Neural crest cell (in vitro differentiated cells): ENCODE measurements around the gene MLLT1. TPM values are rescaled to one million over a fixed set of nuclear protein-coding genes. Genes with fewer than 3 reads are reported as not detected.

Experiments
- DNase-seq: peaks from one replicate; pipeline ENCODE4 v3.0.0; 2021; ENCODE audit warnings: low read depth, mixed read lengths, low spot score
- H3K27ac Mint-ChIP-seq: one replicate; pipeline ENCODE4 v1.8.0; 2021; ENCODE audit warnings: mild to moderate bottlenecking, mixed read lengths; ENCODE audit not compliant: unreplicated experiment
- H3K27me3 Mint-ChIP-seq: 2 replicates; pipeline ENCODE4 v1.8.0; 2021; ENCODE audit warnings: low read depth, mild to moderate bottlenecking, mixed read lengths
- H3K36me3 Mint-ChIP-seq: 2 replicates; pipeline ENCODE4 v1.8.0; 2021; ENCODE audit warnings: low read depth, mild to moderate bottlenecking, mixed read lengths
- H3K4me1 Mint-ChIP-seq: 2 replicates; pipeline ENCODE4 v1.8.0; 2021; ENCODE audit warnings: mixed read lengths
- H3K4me3 Mint-ChIP-seq: one replicate; pipeline ENCODE4 v1.8.0; 2021; ENCODE audit warnings: mild to moderate bottlenecking, mixed read lengths
- H3K9me3 Mint-ChIP-seq: 2 replicates; pipeline ENCODE4 v1.8.0; 2021; ENCODE audit warnings: mixed read lengths
- CTCF ChIP-seq: fragments of 200-600 bp; sonication (generic); conservative IDR thresholded peaks from 2 replicates; pipeline ENCODE4 v1.5.0; 2021; ENCODE audit warnings: antibody characterized with exemption, mild to moderate bottlenecking
- total RNA-seq: library from RNA; stranded (reverse); gene quantifications from 2 replicates; pipeline ENCODE4 v1.2.1, GENCODE V29; 2021

MLLT1 gene
- total RNA-seq, 1 donor from 2014 or later, result 86.4 TPM

GRCh38 chr19:6242677-6243076, 37.1 kb downstream of the MLLT1 start:
- H3K9me3 Mint-ChIP-seq, result peaks cover 11% of the 10 kb centered on the region
- no peaks in the 10 kb centered on the region for H3K27me3 Mint-ChIP-seq
- peaks cover 51% of the 10 kb centered on the region for H3K4me1 Mint-ChIP-seq
- H3K27ac Mint-ChIP-seq, result peak overlapping the region; percentile 35
- no peak for DNase-seq
- TF ChIP-seq CTCF, result no peak
- H3K36me3 Mint-ChIP-seq, result peaks cover 27% of the 10 kb centered on the region
- no peak overlapping the region for H3K4me3 Mint-ChIP-seq

GRCh38 chr19:6241680-6242377, 37.9 kb downstream of the MLLT1 start:
- Mint-ChIP-seq H3K4me3 (peak overlapping the region; percentile 51), H3K36me3 (peaks cover 21% of the 10 kb centered on the region), H3K4me1 (peaks cover 51% of the 10 kb centered on the region), H3K27ac (peak overlapping the region; percentile 92), H3K9me3 (peaks cover 6% of the 10 kb centered on the region), H3K27me3 (no peaks in the 10 kb centered on the region)
- DNase-seq, result peak; percentile 62
- no peak for TF ChIP-seq CTCF

GRCh38 chr19:6241056-6241455, 38.7 kb downstream of the MLLT1 start:
- no peak for DNase-seq
- H3K4me1 Mint-ChIP-seq, result peaks cover 52% of the 10 kb centered on the region
- no peaks in the 10 kb centered on the region for H3K27me3 Mint-ChIP-seq
- H3K36me3 Mint-ChIP-seq, result peaks cover 13% of the 10 kb centered on the region
- TF ChIP-seq CTCF, result no peak
- no peak overlapping the region for H3K4me3 Mint-ChIP-seq
- no peak overlapping the region for H3K27ac Mint-ChIP-seq
- H3K9me3 Mint-ChIP-seq, result no peaks in the 10 kb centered on the region

GRCh38 chr19:6239871-6240676, 39.7 kb downstream of the MLLT1 start:
- no peaks in the 10 kb centered on the region for H3K9me3 Mint-ChIP-seq
- no peak overlapping the region for H3K4me3 Mint-ChIP-seq
- no peaks in the 10 kb centered on the region for H3K27me3 Mint-ChIP-seq
- peaks cover 56% of the 10 kb centered on the region for H3K4me1 Mint-ChIP-seq
- H3K36me3 Mint-ChIP-seq, result peaks cover 10% of the 10 kb centered on the region
- H3K27ac Mint-ChIP-seq, result peak overlapping the region; percentile 73
- TF ChIP-seq CTCF, result no peak
- no peak for DNase-seq

- Mint-ChIP-seq H3K27me3 (no peaks in the 10 kb centered on the region), H3K27ac (peak overlapping the region; percentile 95), H3K36me3 (peaks cover 5% of the 10 kb centered on the region), H3K4me3 (no peak overlapping the region), H3K4me1 (peaks cover 58% of the 10 kb centered on the region), H3K9me3 (no peaks in the 10 kb centered on the region)
- DNase-seq, result no peak
- TF ChIP-seq CTCF, result no peak
These were observed 40.4 kb downstream of the MLLT1 start for GRCh38 chr19:6239401-6239844.
